Measurements from ENCODE around the gene HS3ST4. TPM values are rescaled to one million over a fixed set of nuclear protein-coding genes. Genes with fewer than 3 reads are reported as not detected.

Gene HS3ST4
- total RNA-seq, 1 experiment from 2014 or later = not detected

DNA sequence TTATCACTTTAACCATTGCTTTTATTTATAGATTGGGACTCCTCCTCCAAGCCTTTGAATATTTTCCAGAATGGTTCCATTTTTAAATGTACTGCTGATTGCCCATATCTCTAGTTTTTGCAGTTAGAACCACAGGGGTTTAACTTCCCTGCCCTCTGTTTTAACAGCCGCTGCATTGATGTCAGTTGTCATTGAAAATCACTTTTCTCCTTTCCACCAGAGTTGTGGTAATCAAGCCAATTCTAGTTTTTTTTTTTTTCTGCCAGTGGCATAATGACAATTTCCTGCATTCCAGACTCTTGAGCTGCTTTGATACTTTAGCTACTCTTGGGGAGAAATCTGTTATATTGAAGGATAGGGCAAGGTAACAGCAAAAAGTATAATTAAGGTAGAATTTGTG lies 91.5 kb downstream of the HS3ST4 start:
- ATAC-seq (no peak), DNase-seq (ENCODE audit: low read depth, low spot score) (no peak)
- Histone ChIP-seq H3K4me3 (ENCODE audit: low read depth in 2 of 2, low read length in 2 of 2) (no peak overlapping the region), H3K36me3 (ENCODE audit: control insufficient read depth, insufficient read depth, low read length) (no peaks in the 10 kb centered on the region), H3K4me1 (ENCODE audit: control insufficient read depth, insufficient read depth, low read length) (no peaks in the 10 kb centered on the region), H3K27me3 (ENCODE audit: control insufficient read depth, insufficient read depth, low read length) (0 out of 2 replicates have a peak, but pooled peaks cover 2% of the 10 kb centered on the region), H3K9me3 (ENCODE audit: control insufficient read depth, insufficient read depth, low read depth, low read length) (no peaks in the 10 kb centered on the region), H3K27ac (ENCODE audit: low read length) (no peak overlapping the region)
- in situ Hi-C loops (cut with HindIII; ENCODE audit: low pct_unique_long_range_greater_than_20kb, low sequenced_read_pairs) (no loop called here), intact Hi-C loops (cut with micrococcal nuclease; ENCODE audit: unreplicated experiment) (no loop called here)
- no TSS peak for BruUV-seq (replicated peaks)
- ChIA-PET CTCF (no interaction called here), POLR2A (no interaction called here)
- no peak for TF ChIP-seq SIN3A (IDR thresholded peaks at IDR 0.05; ENCODE audit: borderline replicate concordance, insufficient read depth, low read depth, low read length)
- TF ChIP-seq CTCF (IDR thresholded peaks at IDR 0.05) = no peak
- no peak for TF ChIP-seq POLR2AphosphoS5 (IDR thresholded peaks at IDR 0.05; ENCODE audit: low read depth, low read length)
- TF ChIP-seq TCF7L2 (IDR thresholded peaks at IDR 0.05; ENCODE audit: low read depth, low read length) = no peak
- TF ChIP-seq, protein P1, sequence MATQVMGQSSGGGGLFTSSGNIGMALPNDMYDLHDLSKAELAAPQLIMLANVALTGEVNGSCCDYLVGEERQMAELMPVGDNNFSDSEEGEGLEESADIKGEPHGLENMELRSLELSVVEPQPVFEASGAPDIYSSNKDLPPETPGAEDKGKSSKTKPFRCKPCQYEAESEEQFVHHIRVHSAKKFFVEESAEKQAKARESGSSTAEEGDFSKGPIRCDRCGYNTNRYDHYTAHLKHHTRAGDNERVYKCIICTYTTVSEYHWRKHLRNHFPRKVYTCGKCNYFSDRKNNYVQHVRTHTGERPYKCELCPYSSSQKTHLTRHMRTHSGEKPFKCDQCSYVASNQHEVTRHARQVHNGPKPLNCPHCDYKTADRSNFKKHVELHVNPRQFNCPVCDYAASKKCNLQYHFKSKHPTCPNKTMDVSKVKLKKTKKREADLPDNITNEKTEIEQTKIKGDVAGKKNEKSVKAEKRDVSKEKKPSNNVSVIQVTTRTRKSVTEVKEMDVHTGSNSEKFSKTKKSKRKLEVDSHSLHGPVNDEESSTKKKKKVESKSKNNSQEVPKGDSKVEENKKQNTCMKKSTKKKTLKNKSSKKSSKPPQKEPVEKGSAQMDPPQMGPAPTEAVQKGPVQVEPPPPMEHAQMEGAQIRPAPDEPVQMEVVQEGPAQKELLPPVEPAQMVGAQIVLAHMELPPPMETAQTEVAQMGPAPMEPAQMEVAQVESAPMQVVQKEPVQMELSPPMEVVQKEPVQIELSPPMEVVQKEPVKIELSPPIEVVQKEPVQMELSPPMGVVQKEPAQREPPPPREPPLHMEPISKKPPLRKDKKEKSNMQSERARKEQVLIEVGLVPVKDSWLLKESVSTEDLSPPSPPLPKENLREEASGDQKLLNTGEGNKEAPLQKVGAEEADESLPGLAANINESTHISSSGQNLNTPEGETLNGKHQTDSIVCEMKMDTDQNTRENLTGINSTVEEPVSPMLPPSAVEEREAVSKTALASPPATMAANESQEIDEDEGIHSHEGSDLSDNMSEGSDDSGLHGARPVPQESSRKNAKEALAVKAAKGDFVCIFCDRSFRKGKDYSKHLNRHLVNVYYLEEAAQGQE (IDR thresholded peaks at IDR 0.05; ENCODE audit: insufficient read depth in 1 of 2, low read depth in 2 of 2, low read length in 1 of 2) = no peak

- TF ChIP-seq, protein P1 (IDR thresholded peaks at IDR 0.05; ENCODE audit: insufficient read depth in 1 of 2, low read depth in 2 of 2, low read length in 1 of 2) = no peak
- TF ChIP-seq SIN3A (IDR thresholded peaks at IDR 0.05; ENCODE audit: borderline replicate concordance, insufficient read depth, low read depth, low read length) = no peak
- TF ChIP-seq POLR2AphosphoS5 (IDR thresholded peaks at IDR 0.05; ENCODE audit: low read depth, low read length) = no peak
- no peak for TF ChIP-seq TCF7L2 (IDR thresholded peaks at IDR 0.05; ENCODE audit: low read depth, low read length)
- no peak for TF ChIP-seq CTCF (IDR thresholded peaks at IDR 0.05)
- no TSS peak for BruUV-seq (replicated peaks)
- intact Hi-C loops (cut with micrococcal nuclease; ENCODE audit: unreplicated experiment) = no loop called here
- Histone ChIP-seq H3K27me3 (ENCODE audit: control insufficient read depth, insufficient read depth, low read length) (0 out of 2 replicates have a peak, but pooled peaks cover 2% of the 10 kb centered on the region), H3K4me1 (ENCODE audit: control insufficient read depth, insufficient read depth, low read length) (no peaks in the 10 kb centered on the region), H3K36me3 (ENCODE audit: control insufficient read depth, insufficient read depth, low read length) (no peaks in the 10 kb centered on the region), H3K4me3 (ENCODE audit: low read depth in 2 of 2, low read length in 2 of 2) (no peak overlapping the region), H3K9me3 (ENCODE audit: control insufficient read depth, insufficient read depth, low read depth, low read length) (no peaks in the 10 kb centered on the region), H3K27ac (ENCODE audit: low read length) (no peak overlapping the region)
- in situ Hi-C loops (cut with HindIII; ENCODE audit: low pct_unique_long_range_greater_than_20kb, low sequenced_read_pairs) = no loop called here
- no peak for DNase-seq (ENCODE audit: low read depth, low spot score)
- ATAC-seq = no peak
- ChIA-PET CTCF (no interaction called here), POLR2A (interaction anchor here (0.7 kb wide), 1 partner anchor 1654 kb away, joined by 4 read pairs; no protein-coding TSS in a partner anchor)
Measured at GRCh38 chr16:25785361-25785760, 93.6 kb downstream of the HS3ST4 start.

All from Panc1 (cell line).